ENCODE measurements around the gene ZNF267. TPM values are rescaled to one million over a fixed set of nuclear protein-coding genes. Genes with fewer than 3 reads are reported as not detected.
A peak's percentile ranks its signal among the peaks of the same experiment; 100 is the strongest.
"Not testable (repeated sequence)": the region's sequence is repeated elsewhere in the genome, so short reads cannot be mapped to it uniquely, and the experiment has no call there.

The ZNF267 gene
- total RNA-seq = 17.0 TPM
- long read RNA-seq, transcript ZNF267-201 (4 exons, 3,317 nt) = major isoform, 15 of 18 reads
- long read RNA-seq, partial matches to known transcripts = 0 of 18 reads
- long read RNA-seq, other reads (novel, unspliced or antisense) = 3 of 18 reads

DNA sequence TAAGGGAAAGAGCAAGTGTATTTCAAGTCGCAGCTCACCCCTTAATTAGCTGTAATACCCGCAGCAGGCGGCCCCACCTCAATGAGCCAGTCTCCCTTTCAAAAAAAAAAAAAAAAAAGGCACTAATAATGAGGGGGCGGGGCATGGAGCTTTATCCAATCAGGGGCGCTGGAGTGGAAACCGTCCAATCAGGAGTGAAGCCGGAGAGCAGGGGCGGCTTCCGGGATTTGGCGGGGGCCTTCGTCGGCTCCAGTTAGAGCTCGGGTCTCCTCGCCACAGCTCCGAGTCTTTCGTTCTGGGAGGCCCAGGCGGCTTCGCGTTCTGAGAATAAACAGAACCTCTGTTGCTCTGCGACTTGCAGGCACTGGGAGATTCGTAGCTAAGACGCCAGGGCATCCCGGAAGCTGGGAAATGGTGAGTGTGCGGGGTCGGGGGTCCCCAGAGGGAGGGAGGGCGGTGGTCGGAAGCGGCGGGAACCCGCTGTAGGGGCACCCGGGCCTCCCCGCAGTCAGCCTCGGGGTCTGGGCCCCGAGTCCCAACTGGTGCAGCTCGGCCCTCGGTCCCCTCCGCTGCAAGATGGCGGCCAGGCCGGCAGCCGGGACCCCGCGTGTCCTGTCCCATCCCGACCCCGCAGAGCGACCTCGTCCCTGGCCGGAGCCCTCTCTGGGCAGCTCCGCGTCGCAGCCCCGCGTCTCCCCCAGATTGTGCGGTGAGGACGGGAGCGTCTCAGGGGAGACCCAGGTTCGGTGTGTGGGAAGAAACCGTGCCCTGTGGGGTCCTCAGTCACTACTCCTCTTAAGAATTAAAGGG lies at the start of gene ZNF267:
Gene ZNF267, plus strand, starts transcription at position 252 of the 810 bp plus-strand sequence. Its CDS starts 160 bp downstream, at position 412.
- peak; percentile 94 for ATAC-seq
- TF ChIP-seq, protein P1, sequence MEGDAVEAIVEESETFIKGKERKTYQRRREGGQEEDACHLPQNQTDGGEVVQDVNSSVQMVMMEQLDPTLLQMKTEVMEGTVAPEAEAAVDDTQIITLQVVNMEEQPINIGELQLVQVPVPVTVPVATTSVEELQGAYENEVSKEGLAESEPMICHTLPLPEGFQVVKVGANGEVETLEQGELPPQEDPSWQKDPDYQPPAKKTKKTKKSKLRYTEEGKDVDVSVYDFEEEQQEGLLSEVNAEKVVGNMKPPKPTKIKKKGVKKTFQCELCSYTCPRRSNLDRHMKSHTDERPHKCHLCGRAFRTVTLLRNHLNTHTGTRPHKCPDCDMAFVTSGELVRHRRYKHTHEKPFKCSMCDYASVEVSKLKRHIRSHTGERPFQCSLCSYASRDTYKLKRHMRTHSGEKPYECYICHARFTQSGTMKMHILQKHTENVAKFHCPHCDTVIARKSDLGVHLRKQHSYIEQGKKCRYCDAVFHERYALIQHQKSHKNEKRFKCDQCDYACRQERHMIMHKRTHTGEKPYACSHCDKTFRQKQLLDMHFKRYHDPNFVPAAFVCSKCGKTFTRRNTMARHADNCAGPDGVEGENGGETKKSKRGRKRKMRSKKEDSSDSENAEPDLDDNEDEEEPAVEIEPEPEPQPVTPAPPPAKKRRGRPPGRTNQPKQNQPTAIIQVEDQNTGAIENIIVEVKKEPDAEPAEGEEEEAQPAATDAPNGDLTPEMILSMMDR (IDR thresholded peaks at IDR 0.05) = no peak
- Histone ChIP-seq H3K9me3 (no peaks in the 10 kb centered on the region), H3K27ac (peak within 1 kb of the TSS; percentile 95), H3K4me3 (peak within 1 kb of the TSS; percentile 98), H3K36me3 (no peaks in the 10 kb centered on the region), H3K27me3 (no peaks in the 10 kb centered on the region), H3K4me1 (peaks cover 35% of the 10 kb centered on the region)
- intact Hi-C loops (cut with DNase I) = no loop called here
- peak; percentile 95 for DNase-seq

DNA sequence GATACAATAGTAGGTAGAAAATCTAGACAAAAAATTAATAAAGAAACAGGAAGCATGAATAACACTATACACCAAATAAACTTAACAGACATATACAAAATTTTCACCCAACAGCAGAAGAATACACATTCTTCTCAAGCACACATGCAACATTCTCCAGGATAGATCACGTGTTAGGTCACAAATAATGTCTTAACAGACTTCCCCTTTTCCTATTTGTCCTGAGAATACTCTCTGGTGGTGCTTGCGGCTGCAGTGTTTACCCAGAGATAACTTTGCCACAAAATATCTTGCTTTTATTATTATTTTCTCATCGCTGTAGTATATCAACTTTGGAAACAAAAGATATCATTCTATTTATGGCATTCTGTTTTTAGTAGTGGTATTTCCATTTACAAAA lies 40.6 kb upstream of the ZNF267 start:
- no peaks in the 10 kb centered on the region for H3K36me3 ChIP-seq
- no peak overlapping the region for H3K27ac ChIP-seq
- no peaks in the 10 kb centered on the region for H3K9me3 ChIP-seq
- intact Hi-C loops (cut with DNase I) = no loop called here
- TF ChIP-seq, protein P1 (IDR thresholded peaks at IDR 0.05) = no peak
- DNase-seq = no peak
- no peaks in the 10 kb centered on the region for H3K27me3 ChIP-seq
- H3K4me3 ChIP-seq = no peak overlapping the region
- no peaks in the 10 kb centered on the region for H3K4me1 ChIP-seq
- no peak for ATAC-seq

DNA sequence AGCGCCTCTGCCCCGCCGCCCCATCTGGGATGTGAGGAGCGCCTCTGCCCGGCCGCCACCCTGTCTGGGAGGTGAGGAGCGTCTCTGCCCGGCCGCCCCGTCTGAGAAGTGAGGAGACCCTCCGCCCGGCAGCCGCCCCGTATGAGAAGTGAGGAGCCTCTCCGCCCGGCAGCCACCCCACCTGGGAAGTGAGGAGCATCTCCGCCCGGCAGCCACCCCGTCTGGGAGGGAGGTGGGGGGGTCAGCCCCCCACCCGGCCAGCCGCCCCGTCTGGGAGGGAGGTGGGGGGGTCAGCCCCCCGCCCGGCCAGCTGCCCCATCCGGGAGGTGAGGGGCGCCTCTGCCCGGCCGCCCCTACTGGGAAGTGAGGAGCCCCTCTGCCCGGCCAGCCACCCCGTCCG lies 37.2 kb upstream of the ZNF267 start:
- intact Hi-C loops (cut with DNase I); H3K36me3 ChIP-seq; H3K27ac ChIP-seq; DNase-seq; ATAC-seq; H3K4me1 ChIP-seq; H3K4me3 ChIP-seq; H3K27me3 ChIP-seq; H3K9me3 ChIP-seq: not testable (repeated sequence)

DNA sequence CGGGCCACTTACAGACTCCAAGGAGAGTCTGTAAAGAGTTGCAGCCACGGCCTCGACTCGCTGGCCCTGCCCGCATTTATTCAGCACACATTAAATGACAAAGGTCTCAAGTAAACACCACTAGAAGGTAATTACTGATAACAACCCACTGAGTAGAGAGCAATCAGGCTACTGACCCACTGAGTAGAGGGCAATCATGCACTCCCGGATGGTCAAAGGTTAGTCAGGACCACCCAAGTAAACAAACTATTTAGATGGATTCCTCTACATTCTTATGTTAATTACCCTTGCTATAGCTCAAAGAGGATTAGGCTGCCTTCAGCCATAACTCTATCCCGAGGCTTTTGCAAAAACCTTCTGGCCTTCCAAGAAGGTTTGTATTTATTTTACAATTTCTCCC lies 30.7 kb upstream of the ZNF267 start:
- H3K27ac ChIP-seq = no peak overlapping the region
- TF ChIP-seq, protein P1 (IDR thresholded peaks at IDR 0.05) = no peak
- H3K4me1 ChIP-seq = no peaks in the 10 kb centered on the region
- no peaks in the 10 kb centered on the region for H3K9me3 ChIP-seq
- no peaks in the 10 kb centered on the region for H3K36me3 ChIP-seq
- no peaks in the 10 kb centered on the region for H3K27me3 ChIP-seq
- no peak overlapping the region for H3K4me3 ChIP-seq
- intact Hi-C loops (cut with DNase I) = no loop called here
- ATAC-seq (no peak), DNase-seq (no peak)

DNA sequence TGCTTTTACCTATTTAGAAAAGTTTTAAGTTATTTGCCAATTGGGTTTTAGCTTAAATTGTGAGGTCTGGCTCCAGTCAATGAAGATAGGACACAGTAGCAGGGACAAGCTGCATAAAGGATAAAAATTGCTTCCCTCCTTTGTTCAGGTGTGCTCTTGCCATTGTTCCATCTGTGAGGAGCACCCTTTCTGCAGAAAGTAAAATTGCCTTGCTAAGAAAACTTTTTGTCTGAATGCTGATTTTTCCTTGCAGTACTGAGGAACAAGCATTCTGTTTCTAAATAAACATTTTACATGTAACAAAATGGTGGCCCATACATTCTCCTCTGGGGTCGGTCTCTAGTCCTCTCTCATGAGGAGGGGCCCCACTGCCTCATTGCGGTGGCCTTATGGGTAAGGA lies 25.0 kb upstream of the ZNF267 start:
- intact Hi-C loops (cut with DNase I); H3K36me3 ChIP-seq; DNase-seq; H3K4me3 ChIP-seq; ATAC-seq; H3K27me3 ChIP-seq; H3K4me1 ChIP-seq; H3K27ac ChIP-seq; H3K9me3 ChIP-seq: not testable (repeated sequence)

DNA sequence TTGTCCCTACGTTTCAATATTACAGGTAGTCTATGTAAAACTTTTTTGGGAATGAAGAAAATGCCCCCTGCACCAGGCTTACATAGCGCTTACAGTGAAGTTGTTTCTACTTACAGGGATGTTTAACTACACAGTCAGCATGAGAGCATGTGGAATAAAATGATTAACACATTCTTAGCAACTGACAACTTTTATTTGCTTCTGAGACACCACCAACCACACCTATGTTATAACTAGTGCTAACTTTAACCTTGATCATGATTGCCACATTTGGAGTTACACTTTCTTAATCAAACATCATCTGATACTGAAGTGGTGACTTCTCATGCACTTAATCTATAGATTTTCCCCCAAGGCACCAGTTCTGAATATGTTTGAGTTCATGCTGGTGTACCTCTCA lies 20.3 kb upstream of the ZNF267 start:
- ATAC-seq (no peak), DNase-seq (no peak)
- no peaks in the 10 kb centered on the region for H3K27me3 ChIP-seq
- TF ChIP-seq, protein P1 (IDR thresholded peaks at IDR 0.05) = no peak
- H3K27ac ChIP-seq = no peak overlapping the region
- H3K4me3 ChIP-seq = no peak overlapping the region
- H3K9me3 ChIP-seq = peaks cover 7% of the 10 kb centered on the region
- intact Hi-C loops (cut with DNase I) = no loop called here
- H3K4me1 ChIP-seq = no peaks in the 10 kb centered on the region
- H3K36me3 ChIP-seq = no peaks in the 10 kb centered on the region

Data from upper lobe of right lung (tissue), 1 donor.